ENCODE data around the gene TMEM252. TPM values are rescaled to one million over a fixed set of nuclear protein-coding genes. Genes with fewer than 3 reads are reported as not detected.

TMEM252 gene
- total RNA-seq, 3 donors from 2014 or later: not detected

DNA sequence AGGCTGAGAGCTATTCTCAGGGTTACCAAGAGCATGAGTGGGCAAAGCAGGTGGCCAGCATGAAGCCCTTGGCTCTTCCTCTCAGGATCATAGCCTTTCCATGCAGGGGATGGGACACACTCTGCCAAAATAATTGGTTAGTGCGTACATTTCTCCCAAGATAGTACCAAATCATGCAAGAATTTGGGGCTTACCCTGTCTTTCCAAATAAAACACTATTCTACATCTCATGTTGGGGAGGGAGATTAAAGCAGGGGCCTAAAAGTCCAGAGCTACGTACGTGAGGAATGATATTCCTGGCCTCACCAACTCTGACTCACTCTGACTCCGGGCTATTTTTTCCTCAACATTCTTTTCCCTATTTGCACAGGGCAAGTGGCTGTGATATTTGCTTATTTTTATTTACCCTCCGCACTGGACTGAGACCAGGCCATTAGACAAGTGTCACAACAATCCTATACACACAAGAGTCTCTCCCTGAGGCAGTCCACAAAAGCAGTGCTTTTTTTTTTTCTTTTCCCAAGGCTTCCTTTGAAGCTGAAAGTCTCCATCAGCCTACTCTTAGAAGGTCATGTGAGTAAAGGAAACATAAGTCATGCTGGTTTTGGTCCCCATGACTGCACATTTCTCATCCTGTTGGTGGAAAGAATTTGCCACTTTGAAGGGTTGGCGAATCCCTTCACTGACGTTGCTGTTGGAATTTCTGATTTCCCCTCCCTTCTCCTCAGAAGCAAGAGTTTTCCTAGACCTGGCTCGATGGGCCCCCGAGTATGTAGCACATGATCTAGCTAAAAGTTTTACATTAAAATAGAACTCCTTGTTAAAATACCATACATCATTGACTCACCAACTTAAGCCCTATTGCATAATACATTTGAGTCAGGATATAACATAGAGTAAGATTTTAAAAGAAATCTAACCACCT is 40.0 kb downstream of the TMEM252 start:
- no peaks in the 10 kb centered on the region for H3K27me3 ChIP-seq
- H3K4me3 ChIP-seq: no peak overlapping the region
- DNase-seq (ENCODE audit: low spot score in 2 of 2): no peak
- TF ChIP-seq POLR2A (IDR thresholded peaks at IDR 0.05) (no peak), POLR2AphosphoS5 (IDR thresholded peaks at IDR 0.05) (no peak)
- TF ChIP-seq, protein P1, sequence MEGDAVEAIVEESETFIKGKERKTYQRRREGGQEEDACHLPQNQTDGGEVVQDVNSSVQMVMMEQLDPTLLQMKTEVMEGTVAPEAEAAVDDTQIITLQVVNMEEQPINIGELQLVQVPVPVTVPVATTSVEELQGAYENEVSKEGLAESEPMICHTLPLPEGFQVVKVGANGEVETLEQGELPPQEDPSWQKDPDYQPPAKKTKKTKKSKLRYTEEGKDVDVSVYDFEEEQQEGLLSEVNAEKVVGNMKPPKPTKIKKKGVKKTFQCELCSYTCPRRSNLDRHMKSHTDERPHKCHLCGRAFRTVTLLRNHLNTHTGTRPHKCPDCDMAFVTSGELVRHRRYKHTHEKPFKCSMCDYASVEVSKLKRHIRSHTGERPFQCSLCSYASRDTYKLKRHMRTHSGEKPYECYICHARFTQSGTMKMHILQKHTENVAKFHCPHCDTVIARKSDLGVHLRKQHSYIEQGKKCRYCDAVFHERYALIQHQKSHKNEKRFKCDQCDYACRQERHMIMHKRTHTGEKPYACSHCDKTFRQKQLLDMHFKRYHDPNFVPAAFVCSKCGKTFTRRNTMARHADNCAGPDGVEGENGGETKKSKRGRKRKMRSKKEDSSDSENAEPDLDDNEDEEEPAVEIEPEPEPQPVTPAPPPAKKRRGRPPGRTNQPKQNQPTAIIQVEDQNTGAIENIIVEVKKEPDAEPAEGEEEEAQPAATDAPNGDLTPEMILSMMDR (IDR thresholded peaks at IDR 0.05): no peak
- H3K36me3 ChIP-seq: no peaks in the 10 kb centered on the region
- no peaks in the 10 kb centered on the region for H3K4me1 ChIP-seq
- intact Hi-C loops (cut with DNase I; ENCODE audit: low total_unique reads): no loop called here
- no peaks in the 10 kb centered on the region for H3K9me3 ChIP-seq
- H3K27ac ChIP-seq: no peak overlapping the region

DNA sequence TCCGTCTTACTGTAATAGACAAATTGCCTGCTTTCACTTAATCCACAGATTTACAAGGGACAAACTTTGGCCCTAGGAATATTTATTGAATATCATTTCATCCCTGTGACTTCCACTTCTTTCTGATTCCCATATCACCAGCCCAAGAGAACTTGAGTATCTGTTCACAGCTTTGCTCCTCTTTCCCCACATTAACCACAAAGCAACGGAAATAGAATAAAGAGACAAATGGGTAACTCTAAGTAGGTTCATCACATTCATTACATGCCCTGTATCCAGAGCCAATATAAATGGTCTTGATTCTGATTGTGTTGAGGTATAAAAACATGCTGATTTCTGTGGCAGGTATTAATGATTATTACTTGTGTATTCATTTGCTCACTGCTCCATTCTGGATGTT is 41.9 kb downstream of the TMEM252 start:
- intact Hi-C loops (cut with DNase I; ENCODE audit: low total_unique reads): no loop called here
- no peaks in the 10 kb centered on the region for H3K27me3 ChIP-seq
- DNase-seq (ENCODE audit: low spot score in 2 of 2): no peak
- no peaks in the 10 kb centered on the region for H3K9me3 ChIP-seq
- no peak overlapping the region for H3K27ac ChIP-seq
- H3K36me3 ChIP-seq: no peaks in the 10 kb centered on the region
- no peak overlapping the region for H3K4me3 ChIP-seq
- no peaks in the 10 kb centered on the region for H3K4me1 ChIP-seq
- TF ChIP-seq POLR2A (IDR thresholded peaks at IDR 0.05): no peak
- TF ChIP-seq POLR2AphosphoS5 (IDR thresholded peaks at IDR 0.05): no peak
- TF ChIP-seq, protein P1 (IDR thresholded peaks at IDR 0.05): no peak

DNA sequence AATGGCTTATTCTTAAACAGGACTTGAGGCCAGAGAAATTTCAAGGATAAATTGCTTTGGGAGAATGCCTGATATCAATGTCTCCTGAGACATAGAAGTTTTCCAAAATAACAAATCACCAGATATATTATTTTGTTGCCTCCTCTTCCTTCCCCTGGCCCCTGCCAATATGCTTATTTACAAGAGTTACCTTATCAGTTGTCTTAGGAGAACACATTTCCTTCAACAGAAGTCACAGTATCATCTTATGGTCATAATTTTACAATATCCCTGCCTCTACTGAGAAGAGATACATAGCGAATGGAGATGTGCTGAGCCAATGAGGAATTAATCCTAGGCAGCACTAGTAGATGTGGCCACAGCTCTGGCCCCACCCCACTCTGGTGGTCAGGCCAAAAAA is 43.1 kb downstream of the TMEM252 start:
- Histone ChIP-seq H3K27ac (no peak overlapping the region), H3K27me3 (no peaks in the 10 kb centered on the region), H3K4me1 (no peaks in the 10 kb centered on the region), H3K36me3 (no peaks in the 10 kb centered on the region), H3K4me3 (no peak overlapping the region), H3K9me3 (no peaks in the 10 kb centered on the region)
- intact Hi-C loops (cut with DNase I; ENCODE audit: low total_unique reads): no loop called here
- no peak for DNase-seq (ENCODE audit: low spot score in 2 of 2)
- no peak for TF ChIP-seq POLR2A (IDR thresholded peaks at IDR 0.05)
- TF ChIP-seq, protein P1 (IDR thresholded peaks at IDR 0.05): no peak
- TF ChIP-seq POLR2AphosphoS5 (IDR thresholded peaks at IDR 0.05): no peak

DNA sequence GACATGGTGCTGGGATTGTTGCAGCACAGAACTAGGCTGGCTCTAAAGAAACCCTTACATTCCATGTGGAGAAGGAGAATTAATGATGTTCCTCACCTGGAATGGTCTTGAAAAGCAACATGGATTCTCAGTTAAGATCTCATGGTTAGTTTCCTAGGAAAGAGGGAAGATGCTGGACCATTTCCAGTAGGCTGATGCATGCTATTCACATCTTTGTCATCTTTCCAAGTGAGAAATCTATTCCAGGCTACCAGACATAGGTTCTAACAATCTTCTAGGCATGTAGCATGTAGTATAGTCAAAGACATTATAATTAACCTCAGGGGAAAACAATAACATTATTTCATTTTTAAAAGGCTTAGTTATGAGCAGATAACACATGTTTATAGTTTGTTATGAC is 44.3 kb downstream of the TMEM252 start:
- no peaks in the 10 kb centered on the region for H3K27me3 ChIP-seq
- no peak overlapping the region for H3K27ac ChIP-seq
- no peaks in the 10 kb centered on the region for H3K36me3 ChIP-seq
- intact Hi-C loops (cut with DNase I; ENCODE audit: low total_unique reads): no loop called here
- no peak for TF ChIP-seq POLR2A (IDR thresholded peaks at IDR 0.05)
- no peak for TF ChIP-seq POLR2AphosphoS5 (IDR thresholded peaks at IDR 0.05)
- TF ChIP-seq, protein P1 (IDR thresholded peaks at IDR 0.05): no peak
- H3K4me1 ChIP-seq: no peaks in the 10 kb centered on the region
- no peaks in the 10 kb centered on the region for H3K9me3 ChIP-seq
- H3K4me3 ChIP-seq: no peak overlapping the region
- DNase-seq (ENCODE audit: low spot score in 2 of 2): no peak

DNA sequence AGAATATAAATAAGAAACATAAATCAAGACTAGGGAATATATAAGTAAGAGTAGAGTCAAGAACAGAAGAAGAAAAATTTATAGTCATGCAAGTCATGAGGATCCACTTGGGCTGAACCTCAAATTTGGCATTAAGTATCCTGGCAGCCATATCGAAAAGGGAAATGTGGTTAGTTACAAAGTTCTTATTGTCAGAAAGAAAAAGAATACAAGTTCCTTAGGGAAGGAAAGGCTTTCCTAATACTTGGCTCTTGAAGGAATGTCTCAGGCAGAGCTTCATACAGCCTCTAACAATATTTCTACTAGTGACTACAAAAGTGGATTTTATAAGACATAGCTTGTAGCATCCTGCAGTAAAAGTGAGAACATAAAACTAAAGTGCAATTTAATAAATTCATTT is 45.4 kb downstream of the TMEM252 start:
- no peak overlapping the region for H3K27ac ChIP-seq
- H3K36me3 ChIP-seq: no peaks in the 10 kb centered on the region
- H3K9me3 ChIP-seq: no peaks in the 10 kb centered on the region
- DNase-seq (ENCODE audit: low spot score in 2 of 2): no peak
- H3K27me3 ChIP-seq: no peaks in the 10 kb centered on the region
- intact Hi-C loops (cut with DNase I; ENCODE audit: low total_unique reads): no loop called here
- no peak for TF ChIP-seq POLR2AphosphoS5 (IDR thresholded peaks at IDR 0.05)
- no peak for TF ChIP-seq POLR2A (IDR thresholded peaks at IDR 0.05)
- TF ChIP-seq, protein P1 (IDR thresholded peaks at IDR 0.05): no peak
- no peak overlapping the region for H3K4me3 ChIP-seq
- H3K4me1 ChIP-seq: no peaks in the 10 kb centered on the region
